ENCODE results near the gene FCN3.

DNA sequence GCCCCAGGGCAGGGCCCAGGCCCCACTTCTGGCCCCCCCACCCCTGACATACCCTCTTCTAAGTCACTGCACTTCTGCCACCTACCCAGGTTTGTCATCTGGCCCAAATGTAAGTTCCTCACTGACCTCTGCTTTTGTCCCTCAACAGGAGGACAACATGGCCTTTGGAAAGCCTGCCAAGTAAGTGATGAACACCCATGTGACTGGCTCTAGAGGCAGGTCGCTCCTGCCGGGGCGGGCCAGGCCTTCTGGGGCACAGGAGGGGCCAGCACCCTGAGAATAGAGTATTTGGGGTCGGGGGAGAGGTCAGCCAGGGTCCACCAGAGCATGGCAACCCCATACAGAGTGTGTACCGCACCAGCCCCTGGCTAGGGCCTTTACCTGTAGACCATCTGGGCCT is 42.7 kb downstream of the FCN3 start:
- TF ChIP-seq, protein P1, sequence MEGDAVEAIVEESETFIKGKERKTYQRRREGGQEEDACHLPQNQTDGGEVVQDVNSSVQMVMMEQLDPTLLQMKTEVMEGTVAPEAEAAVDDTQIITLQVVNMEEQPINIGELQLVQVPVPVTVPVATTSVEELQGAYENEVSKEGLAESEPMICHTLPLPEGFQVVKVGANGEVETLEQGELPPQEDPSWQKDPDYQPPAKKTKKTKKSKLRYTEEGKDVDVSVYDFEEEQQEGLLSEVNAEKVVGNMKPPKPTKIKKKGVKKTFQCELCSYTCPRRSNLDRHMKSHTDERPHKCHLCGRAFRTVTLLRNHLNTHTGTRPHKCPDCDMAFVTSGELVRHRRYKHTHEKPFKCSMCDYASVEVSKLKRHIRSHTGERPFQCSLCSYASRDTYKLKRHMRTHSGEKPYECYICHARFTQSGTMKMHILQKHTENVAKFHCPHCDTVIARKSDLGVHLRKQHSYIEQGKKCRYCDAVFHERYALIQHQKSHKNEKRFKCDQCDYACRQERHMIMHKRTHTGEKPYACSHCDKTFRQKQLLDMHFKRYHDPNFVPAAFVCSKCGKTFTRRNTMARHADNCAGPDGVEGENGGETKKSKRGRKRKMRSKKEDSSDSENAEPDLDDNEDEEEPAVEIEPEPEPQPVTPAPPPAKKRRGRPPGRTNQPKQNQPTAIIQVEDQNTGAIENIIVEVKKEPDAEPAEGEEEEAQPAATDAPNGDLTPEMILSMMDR (IDR thresholded peaks at IDR 0.05; ENCODE audit: low read depth, low read length, poor library complexity, severe bottlenecking) = no peak
- no peak for TF ChIP-seq EZH2phosphoT487 (IDR thresholded peaks at IDR 0.05; ENCODE audit: borderline replicate concordance, low read length)

Data from DOHH2 (cell line).